ENCODE results near the gene POLR2M.

POLR2M gene

DNA sequence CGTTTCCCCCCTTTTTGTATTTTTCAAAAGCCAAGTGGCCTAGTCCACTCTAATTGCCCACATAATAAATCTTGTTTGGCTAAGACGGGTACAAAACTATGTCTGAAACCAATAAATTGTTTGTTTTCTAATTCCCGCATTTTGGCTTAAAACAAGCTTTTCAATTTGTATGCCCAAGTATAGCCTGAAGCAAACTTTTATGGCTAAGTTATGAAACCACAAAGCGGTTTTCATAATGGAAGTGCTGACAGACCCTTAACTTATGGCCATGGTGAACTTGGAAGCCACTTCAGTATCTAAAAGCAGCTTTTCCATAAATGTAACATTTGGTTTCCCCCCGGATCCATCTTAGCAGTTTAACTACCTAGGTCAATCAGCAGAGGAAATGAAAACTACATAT lies 29.9 kb upstream of the POLR2M start:
- FAIRE-seq (no peak), DNase-seq (ENCODE audit: insufficient read length) (no peak)
- no peak for TF ChIP-seq POLR2AphosphoS5 (IDR thresholded peaks at IDR 0.05; ENCODE audit: low read depth, low read length)
- no peak for TF ChIP-seq POLR2A (IDR thresholded peaks at IDR 0.05; ENCODE audit: low read depth, low read length)
- TF ChIP-seq TAF1 (IDR thresholded peaks at IDR 0.05; ENCODE audit: borderline replicate concordance, low read depth, low read length): no peak

DNA sequence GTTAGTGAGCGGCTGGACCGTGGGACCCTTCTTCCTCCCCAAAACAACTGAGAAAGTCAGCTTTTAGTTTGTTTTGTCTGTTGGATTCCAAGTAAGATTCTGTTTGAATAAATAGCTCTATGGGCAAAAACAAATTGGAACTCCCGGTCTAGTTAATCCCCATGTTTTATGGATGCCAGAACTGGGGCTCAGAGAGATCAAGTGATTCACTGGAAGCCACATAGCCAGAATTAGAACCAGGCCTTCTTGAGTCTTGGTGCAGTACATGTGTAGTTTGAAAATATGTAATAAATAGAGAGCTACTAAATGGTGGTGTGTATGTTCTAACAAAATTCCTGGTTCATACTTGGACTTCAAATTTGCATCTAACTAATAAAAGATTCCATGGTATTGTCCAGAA lies 29.3 kb upstream of the POLR2M start:
- TF ChIP-seq POLR2AphosphoS5 (IDR thresholded peaks at IDR 0.05; ENCODE audit: low read depth, low read length): no peak
- no peak for TF ChIP-seq TAF1 (IDR thresholded peaks at IDR 0.05; ENCODE audit: borderline replicate concordance, low read depth, low read length)
- no peak for TF ChIP-seq POLR2A (IDR thresholded peaks at IDR 0.05; ENCODE audit: low read depth, low read length)
- DNase-seq (ENCODE audit: insufficient read length): no peak
- FAIRE-seq: no peak

DNA sequence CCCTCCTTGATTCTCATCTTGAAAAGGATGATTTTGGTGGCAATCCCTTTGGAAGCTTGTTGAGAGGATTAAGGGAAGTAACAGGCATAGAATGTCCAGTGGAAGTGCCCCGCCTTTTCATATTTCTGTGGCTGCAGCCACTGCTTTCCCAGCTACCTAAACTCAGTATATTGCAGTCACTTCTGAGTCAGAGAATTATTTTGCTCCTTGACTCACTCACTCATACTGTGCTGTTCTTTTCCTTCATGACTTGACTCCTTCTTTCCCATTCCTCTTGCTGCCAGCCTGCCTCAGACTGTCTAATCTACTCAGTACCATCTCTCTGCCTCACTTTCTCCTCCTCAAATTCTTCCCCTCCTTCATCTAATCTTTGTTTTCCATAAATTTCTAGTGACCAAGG lies 26.5 kb upstream of the POLR2M start:
- FAIRE-seq (no peak), DNase-seq (ENCODE audit: insufficient read length) (no peak)
- no peak for TF ChIP-seq TAF1 (IDR thresholded peaks at IDR 0.05; ENCODE audit: borderline replicate concordance, low read depth, low read length)
- no peak for TF ChIP-seq POLR2AphosphoS5 (IDR thresholded peaks at IDR 0.05; ENCODE audit: low read depth, low read length)
- TF ChIP-seq POLR2A (IDR thresholded peaks at IDR 0.05; ENCODE audit: low read depth, low read length): no peak

DNA sequence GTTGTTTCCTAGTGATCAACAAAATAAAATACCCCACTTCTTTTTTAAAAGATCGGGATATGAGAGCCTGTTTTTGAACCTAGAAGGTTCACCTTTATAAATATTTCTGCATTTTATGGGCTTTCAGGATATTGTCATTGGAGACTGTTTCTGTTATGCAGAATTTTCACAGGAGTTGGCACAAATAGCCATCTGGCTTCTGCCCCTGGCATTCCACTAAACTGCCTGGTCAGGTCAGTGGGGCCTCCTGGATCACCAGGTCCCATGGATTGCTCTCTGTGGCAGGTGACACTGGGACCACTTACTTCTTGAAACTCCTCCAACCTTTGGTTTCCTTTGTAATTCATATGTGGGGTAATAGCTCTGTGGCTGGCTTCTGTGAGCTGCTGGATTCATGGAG lies 25.5 kb upstream of the POLR2M start:
- TF ChIP-seq POLR2AphosphoS5 (IDR thresholded peaks at IDR 0.05; ENCODE audit: low read depth, low read length) (no peak), POLR2A (IDR thresholded peaks at IDR 0.05; ENCODE audit: low read depth, low read length) (no peak), TAF1 (IDR thresholded peaks at IDR 0.05; ENCODE audit: borderline replicate concordance, low read depth, low read length) (no peak)
- DNase-seq (ENCODE audit: insufficient read length) (no peak), FAIRE-seq (no peak)

DNA sequence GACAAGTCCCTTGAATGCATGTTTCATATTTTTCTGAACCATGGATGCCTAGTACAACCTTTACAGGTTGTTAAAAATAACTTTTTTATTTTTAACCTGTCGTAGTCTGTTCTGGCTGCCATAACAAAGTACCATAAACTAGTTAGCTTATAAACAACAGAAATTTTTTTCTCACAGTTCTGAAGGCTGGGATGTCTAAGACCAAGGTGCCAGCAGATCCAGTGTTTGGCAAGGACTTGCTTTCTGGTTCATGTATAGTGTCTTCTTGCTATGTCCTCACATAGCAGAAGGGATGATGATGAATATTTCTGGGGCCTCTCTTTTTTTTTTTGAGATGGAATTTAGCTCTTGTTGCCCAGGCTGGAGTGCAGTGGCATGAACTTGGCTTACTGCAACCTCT lies 23.0 kb upstream of the POLR2M start:
- TF ChIP-seq POLR2A (IDR thresholded peaks at IDR 0.05; ENCODE audit: low read depth, low read length) (no peak), TAF1 (IDR thresholded peaks at IDR 0.05; ENCODE audit: borderline replicate concordance, low read depth, low read length) (no peak), POLR2AphosphoS5 (IDR thresholded peaks at IDR 0.05; ENCODE audit: low read depth, low read length) (no peak)
- DNase-seq (ENCODE audit: insufficient read length) (no peak), FAIRE-seq (no peak)

DNA sequence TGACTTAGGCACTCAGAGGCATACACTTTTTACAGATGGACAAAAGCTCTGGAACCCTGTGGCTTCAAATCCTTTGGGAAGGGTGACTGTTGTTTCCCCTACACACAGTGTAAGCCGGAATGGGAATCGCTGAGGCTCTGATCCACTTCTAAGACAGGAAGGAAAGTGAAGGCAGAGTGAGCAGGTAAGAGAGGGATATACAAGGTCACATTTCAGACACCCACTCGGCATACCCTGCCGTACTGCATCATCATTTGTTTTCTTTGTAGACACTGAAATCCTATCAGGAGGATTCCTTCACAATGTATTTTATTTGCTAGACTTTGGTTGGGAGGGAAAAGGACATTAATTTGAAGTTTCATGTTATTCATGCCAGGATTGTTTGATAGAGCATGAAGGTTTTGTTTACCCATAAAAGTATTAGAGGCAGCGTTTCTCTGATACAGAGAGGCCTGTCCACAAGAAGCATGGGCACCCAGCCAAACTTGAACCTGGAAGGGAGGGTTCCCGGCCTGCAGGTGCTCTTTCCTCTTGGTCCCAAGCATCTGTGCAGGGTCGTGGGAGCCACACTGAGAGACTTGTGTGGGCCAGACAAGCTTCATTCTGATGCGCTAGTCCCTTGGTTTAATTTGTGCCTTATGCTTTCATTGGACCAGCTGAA lies 21.9 kb upstream of the POLR2M start:
- FAIRE-seq (no peak), DNase-seq (ENCODE audit: insufficient read length) (no peak)
- no peak for TF ChIP-seq POLR2AphosphoS5 (IDR thresholded peaks at IDR 0.05; ENCODE audit: low read depth, low read length)
- TF ChIP-seq TAF1 (IDR thresholded peaks at IDR 0.05; ENCODE audit: borderline replicate concordance, low read depth, low read length): no peak
- TF ChIP-seq POLR2A (IDR thresholded peaks at IDR 0.05; ENCODE audit: low read depth, low read length): no peak

DNA sequence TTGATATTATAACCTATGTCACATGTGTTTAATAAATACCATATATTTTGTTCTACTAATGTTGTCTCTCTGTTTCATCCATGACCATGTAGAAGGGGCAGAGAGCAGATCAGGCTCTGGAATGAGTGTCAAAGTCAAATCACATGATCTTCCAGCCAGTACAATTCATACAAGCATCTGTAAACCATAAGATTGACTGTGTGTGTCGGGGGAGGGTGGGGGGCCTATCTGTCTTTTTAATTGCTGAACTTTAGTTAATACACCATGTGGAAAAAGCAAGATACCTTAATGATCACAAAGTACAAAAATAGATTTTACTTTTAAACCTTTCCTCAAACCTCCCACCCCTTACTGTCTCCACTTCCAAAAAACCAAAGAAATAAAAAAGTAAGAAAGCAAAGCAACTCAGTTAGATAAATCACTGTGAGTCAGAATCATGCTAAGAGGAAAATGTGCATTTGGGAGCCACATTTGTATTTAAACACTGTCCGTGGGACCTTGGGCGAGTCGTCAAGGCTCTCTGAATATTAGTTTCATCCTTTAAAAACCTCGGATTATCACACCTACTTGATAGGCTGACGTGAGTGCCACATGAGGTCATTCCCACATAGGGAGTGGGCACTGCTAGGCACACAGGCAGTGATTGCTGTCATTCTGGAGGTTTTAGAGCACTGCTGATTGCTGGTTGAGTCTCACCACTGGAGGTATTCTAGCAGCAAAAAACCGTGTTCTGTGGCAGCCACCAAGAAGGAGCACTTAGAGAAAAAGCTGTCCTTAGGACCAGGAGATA lies 21.0 kb upstream of the POLR2M start:
- no peak for TF ChIP-seq TAF1 (IDR thresholded peaks at IDR 0.05; ENCODE audit: borderline replicate concordance, low read depth, low read length)
- TF ChIP-seq POLR2AphosphoS5 (IDR thresholded peaks at IDR 0.05; ENCODE audit: low read depth, low read length): no peak
- TF ChIP-seq POLR2A (IDR thresholded peaks at IDR 0.05; ENCODE audit: low read depth, low read length): no peak
- DNase-seq (ENCODE audit: insufficient read length): no peak
- FAIRE-seq: no peak

DNA sequence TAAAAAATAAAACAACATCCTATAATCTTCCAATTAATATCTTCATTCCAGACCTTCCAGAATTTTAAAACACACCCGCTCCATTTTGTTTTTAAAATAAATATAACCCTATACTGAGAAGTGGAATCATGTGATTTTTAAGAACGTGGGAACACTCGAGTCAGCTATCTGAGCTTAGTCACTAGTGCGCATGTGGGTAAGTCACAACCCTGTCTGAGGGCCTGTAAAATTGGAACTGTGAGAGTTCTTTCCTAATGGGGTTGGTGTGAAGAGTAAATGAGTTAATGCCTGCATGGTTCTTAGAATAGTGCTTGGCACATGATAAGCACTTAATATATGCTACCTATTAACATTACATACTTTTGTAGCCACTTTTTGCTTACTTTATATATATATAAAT lies 19.9 kb upstream of the POLR2M start:
- no peak for TF ChIP-seq POLR2AphosphoS5 (IDR thresholded peaks at IDR 0.05; ENCODE audit: low read depth, low read length)
- TF ChIP-seq POLR2A (IDR thresholded peaks at IDR 0.05; ENCODE audit: low read depth, low read length): no peak
- no peak for TF ChIP-seq TAF1 (IDR thresholded peaks at IDR 0.05; ENCODE audit: borderline replicate concordance, low read depth, low read length)
- DNase-seq (ENCODE audit: insufficient read length) (no peak), FAIRE-seq (no peak)

DNA sequence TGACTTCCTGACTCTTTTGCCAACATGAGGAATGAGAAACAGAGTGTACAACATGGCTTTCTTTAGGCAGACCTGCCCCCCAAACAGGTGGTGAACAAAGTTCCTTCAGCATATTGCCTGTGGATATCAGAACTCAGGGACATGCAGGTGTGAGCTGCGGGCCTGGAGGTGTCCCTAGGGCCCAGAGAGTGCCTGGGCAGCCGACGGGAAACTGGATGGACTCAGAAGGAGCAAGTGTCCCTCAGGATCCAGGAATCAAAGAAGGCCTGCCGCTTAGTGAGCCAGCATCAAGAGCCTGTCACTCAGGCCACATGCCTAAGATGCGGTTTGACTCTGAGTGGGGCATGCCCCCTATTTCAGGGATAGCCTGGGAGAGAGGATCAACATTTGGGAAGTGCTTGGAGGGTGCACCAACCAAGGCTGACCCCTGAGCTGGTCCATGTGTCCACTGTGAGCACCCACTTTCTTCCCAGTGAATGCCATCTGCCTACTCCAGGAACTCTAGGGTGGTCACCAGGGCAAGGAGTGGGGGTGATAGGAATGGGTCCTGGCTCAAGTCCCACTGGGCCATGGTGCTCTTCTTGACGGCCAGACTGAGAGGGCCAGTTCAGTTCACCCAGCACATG lies 16.1 kb upstream of the POLR2M start:
- no peak for TF ChIP-seq POLR2A (IDR thresholded peaks at IDR 0.05; ENCODE audit: low read depth, low read length)
- no peak for TF ChIP-seq POLR2AphosphoS5 (IDR thresholded peaks at IDR 0.05; ENCODE audit: low read depth, low read length)
- no peak for TF ChIP-seq TAF1 (IDR thresholded peaks at IDR 0.05; ENCODE audit: borderline replicate concordance, low read depth, low read length)
- no peak for FAIRE-seq
- DNase-seq (ENCODE audit: insufficient read length): no peak

DNA sequence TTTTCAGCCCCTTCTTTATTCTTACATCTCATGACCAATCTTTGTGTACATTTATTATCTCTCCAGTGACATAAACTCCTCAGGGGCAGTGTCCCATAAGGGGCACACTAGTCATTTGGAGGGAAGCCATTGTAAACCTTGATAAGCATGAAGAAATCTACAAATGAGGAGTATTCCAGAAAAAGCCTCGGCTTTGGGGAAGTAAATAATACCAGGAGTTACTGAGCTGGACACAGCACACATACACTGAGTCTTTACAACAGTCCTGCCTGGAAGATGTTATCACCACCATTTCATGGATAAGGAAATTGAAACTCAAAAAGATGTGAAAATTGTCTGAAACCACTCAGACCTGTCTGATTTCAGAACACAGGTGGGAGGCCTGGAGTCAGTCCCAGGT lies 15.4 kb upstream of the POLR2M start:
- no peak for FAIRE-seq
- DNase-seq (ENCODE audit: insufficient read length): no peak
- TF ChIP-seq TAF1 (IDR thresholded peaks at IDR 0.05; ENCODE audit: borderline replicate concordance, low read depth, low read length) (no peak), POLR2A (IDR thresholded peaks at IDR 0.05; ENCODE audit: low read depth, low read length) (no peak), POLR2AphosphoS5 (IDR thresholded peaks at IDR 0.05; ENCODE audit: low read depth, low read length) (no peak)

DNA sequence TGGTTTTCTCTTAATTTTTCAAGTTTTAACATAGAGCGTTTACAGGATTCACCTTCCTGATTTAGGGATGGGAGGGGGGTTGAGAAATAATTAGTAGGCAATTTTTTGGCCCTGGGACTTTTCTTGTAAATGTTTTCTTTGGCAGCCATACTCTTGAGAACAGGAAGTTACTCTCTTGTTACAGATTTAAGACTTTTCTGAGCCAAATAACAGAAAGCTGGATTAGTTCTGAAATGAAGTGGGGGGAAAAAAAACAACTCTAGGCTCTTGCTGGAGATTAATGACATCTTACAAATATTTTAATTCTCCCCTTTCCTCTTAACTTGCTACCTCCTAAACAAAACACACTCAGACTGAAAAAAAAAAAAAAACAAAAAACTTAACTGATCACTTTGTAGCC lies 13.8 kb upstream of the POLR2M start:
- TF ChIP-seq POLR2AphosphoS5 (IDR thresholded peaks at IDR 0.05; ENCODE audit: low read depth, low read length) (no peak), POLR2A (IDR thresholded peaks at IDR 0.05; ENCODE audit: low read depth, low read length) (no peak), TAF1 (IDR thresholded peaks at IDR 0.05; ENCODE audit: borderline replicate concordance, low read depth, low read length) (no peak)
- FAIRE-seq: no peak
- DNase-seq (ENCODE audit: insufficient read length): no peak

DNA sequence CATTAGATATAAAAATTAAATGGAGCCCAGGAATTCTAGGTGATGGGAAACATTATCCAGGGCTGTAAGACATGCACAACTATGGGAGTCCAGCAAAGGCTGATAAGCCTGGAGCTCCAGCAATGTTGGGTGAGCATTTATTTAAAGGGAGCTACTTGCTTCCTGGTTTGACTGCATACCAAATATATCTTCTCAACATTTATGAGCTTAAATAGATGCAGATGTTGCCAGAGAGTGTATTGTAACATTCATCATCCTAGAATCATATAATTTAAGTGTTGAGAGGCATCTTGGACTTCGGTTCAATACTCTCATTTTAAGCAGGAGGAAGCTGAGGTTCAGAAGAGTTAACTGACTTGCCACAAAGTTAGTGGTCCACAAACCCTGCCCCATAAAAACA lies 12.2 kb upstream of the POLR2M start:
- no peak for FAIRE-seq
- DNase-seq (ENCODE audit: insufficient read length): no peak
- TF ChIP-seq TAF1 (IDR thresholded peaks at IDR 0.05; ENCODE audit: borderline replicate concordance, low read depth, low read length): no peak
- TF ChIP-seq POLR2AphosphoS5 (IDR thresholded peaks at IDR 0.05; ENCODE audit: low read depth, low read length): no peak
- no peak for TF ChIP-seq POLR2A (IDR thresholded peaks at IDR 0.05; ENCODE audit: low read depth, low read length)
